Natural killer cell treated with Interleukin-12 subunit alpha and Interleukin-12 subunit beta and Interleukin-15 and Interleukin-18, amount 100 ng/mL, for 72 hours (primary cell): ENCODE measurements around the gene IFNA17. TPM values are rescaled to one million over a fixed set of nuclear protein-coding genes. Genes with fewer than 3 reads are reported as not detected.
A peak's percentile ranks its signal among the peaks of the same experiment; 100 is the strongest.
"Not testable (repeated sequence)": the region's sequence is repeated elsewhere in the genome, so short reads cannot be mapped to it uniquely, and the experiment has no call there.

Experiments used
- ATAC-seq, 2 donors: fragments of 150-1000 bp; cut with Tn5 transposase in 1 of 2; sonication (Bioruptor Pico), chemical (Tn5 transposase) in 1 of 2; 2 replicates each; pipeline ENCODE4 v1.10.0; 2021
- DNase-seq: peaks from one replicate; pipeline ENCODE4 v3.0.0; 2022; ENCODE audit warnings: low spot score
- H3K27ac Mint-ChIP-seq, 2 donors: 1 replicate in 1 of 2; 2 replicates in 1 of 2; pipeline ENCODE4 v1.8.0; 2022; ENCODE audit warnings: mixed read lengths in 2 of 2, mild to moderate bottlenecking in 1 of 2, moderate library complexity in 1 of 2
- H3K27me3 Mint-ChIP-seq, 2 donors: 1 replicate in 1 of 2; 2 replicates in 1 of 2; pipeline ENCODE4 v1.8.0; 2022; ENCODE audit warnings: mixed read lengths in 2 of 2
- H3K36me3 Mint-ChIP-seq: one replicate; pipeline ENCODE4 v1.8.0; 2022; ENCODE audit warnings: mixed read lengths
- H3K4me1 Mint-ChIP-seq, 2 donors: 1 replicate in 1 of 2; 2 replicates in 1 of 2; pipeline ENCODE4 v1.8.0; 2022; ENCODE audit warnings: low read depth in 2 of 2, mixed read lengths in 2 of 2, mild to moderate bottlenecking in 1 of 2
- H3K4me3 Mint-ChIP-seq: one replicate; pipeline ENCODE4 v1.8.0; 2022; ENCODE audit warnings: mixed read lengths
- H3K9me3 Mint-ChIP-seq: 2 replicates; pipeline ENCODE4 v1.8.0; 2022; ENCODE audit warnings: mixed read lengths
- total RNA-seq, 2 donors: library from RNA; stranded (reverse); gene quantifications; one replicate each; pipeline ENCODE4 v1.2.3, GENCODE V29; 2022

The IFNA17 gene
- total RNA-seq, 2 donors from 2014 or later, result not detected

DNA sequence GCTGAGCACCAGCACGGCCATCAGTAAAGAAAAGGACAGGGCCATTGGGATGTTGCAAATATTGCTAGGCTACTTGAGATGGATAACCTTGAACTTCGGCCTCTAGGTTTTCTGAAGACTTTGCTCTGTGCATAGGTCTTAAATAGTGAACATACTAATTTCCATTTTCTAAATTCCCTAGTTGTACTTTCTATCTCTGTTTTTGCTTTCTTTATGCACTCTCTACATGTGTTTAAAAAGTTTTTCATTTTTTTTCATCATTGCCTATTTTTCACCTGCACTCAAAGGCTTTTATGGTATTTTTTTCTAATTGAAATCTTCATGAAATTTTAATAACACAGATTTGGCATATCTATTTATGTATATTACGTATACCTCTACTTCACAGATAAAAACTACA is 40.5 kb downstream of the IFNA17 start, which contains the start of gene IFNA4:
TSS of gene IFNA4 (minus strand) at position 101 of the 400 bp plus-strand sequence. CDS start at position 45, 56 bp downstream.
- H3K36me3 Mint-ChIP-seq, ATAC-seq, H3K4me1 Mint-ChIP-seq: not testable (repeated sequence)

DNA sequence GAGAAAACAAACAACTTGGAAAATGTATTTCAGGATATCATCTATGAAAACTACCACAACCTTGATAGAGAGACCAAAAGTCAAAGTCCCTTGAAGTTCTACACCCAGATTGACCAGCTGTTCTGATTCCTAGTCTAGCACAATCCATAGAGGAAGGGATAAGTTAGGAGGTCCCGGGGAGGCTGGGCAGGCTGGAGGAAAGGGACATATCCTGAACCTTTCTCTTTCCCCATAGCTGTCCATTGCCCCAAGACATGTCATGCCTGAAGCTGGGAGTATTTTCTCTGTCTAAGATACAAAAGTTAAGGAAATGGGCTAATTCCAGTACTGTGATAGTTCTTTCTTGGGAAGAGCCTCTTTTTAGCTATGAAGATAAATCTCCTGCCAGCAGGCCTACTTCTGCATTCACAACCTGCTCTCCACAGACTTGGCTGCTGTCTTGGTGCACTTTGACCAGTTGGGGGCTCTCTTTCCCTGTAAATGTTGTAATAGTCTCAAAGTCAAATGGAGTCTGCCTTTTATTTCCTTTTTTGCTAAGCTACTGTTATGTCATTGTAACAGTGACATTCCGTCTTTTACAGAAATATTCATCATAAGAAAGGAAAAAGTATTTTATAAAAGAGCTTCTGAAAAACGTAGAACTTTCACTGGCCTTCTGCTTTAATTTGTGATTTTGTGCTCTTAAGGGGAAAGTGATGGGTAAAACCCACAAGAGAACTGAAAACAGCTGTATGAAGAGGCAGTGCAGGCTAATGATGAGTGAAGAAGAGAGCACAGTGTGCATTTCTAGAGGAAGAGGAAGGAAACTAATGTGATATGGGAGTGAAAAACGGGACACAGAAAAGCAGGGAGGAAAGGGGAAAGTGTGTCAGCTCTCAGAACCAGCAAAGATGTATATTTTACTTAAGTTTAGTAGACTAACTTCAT is 44.9 kb downstream of the IFNA17 start:
- H3K9me3 Mint-ChIP-seq, DNase-seq, H3K36me3 Mint-ChIP-seq, H3K4me3 Mint-ChIP-seq, H3K27me3 Mint-ChIP-seq, H3K27ac Mint-ChIP-seq, H3K4me1 Mint-ChIP-seq: not testable (repeated sequence)
- peak in 1 of 2 donors; percentile 71 for ATAC-seq

More for the DNA sequence above, 40.5 kb downstream of the IFNA17 start, which contains the start of gene IFNA4:
- H3K9me3 Mint-ChIP-seq, H3K27me3 Mint-ChIP-seq, H3K4me3 Mint-ChIP-seq, DNase-seq, H3K27ac Mint-ChIP-seq: not testable (repeated sequence)

Other genes with a start within 250 kb of the IFNA17 start
- gene HACD4, start 196.6 kb downstream of the IFNA17 start, total RNA-seq, result 1 to 10 TPM; 2.2 to 3.1 TPM
- not detected for gene IFNB1, start 150.3 kb downstream of the IFNA17 start, total RNA-seq
- not detected for gene IFNW1, start 86.4 kb downstream of the IFNA17 start, total RNA-seq
- not detected for gene IFNA21, start 61.6 kb downstream of the IFNA17 start, total RNA-seq
- not detected for gene IFNA4, start 40.6 kb downstream of the IFNA17 start, total RNA-seq
- gene IFNA7, start 26.0 kb downstream of the IFNA17 start, total RNA-seq, result not detected
- gene IFNA10, start 21.1 kb downstream of the IFNA17 start, total RNA-seq, result not detected
- gene IFNA16, start 10.9 kb downstream of the IFNA17 start, total RNA-seq, result not detected
- not detected for gene IFNA14, start 11.8 kb upstream of the IFNA17 start, total RNA-seq
- gene IFNA5, start 77.1 kb upstream of the IFNA17 start, total RNA-seq, result not detected
- 10 to 100 TPM; 13.3 to 16.6 TPM for gene KLHL9, start 107.2 kb upstream of the IFNA17 start, total RNA-seq
- gene IFNA6, start 122.7 kb upstream of the IFNA17 start, total RNA-seq, result not detected
- gene IFNA13, start 139.8 kb upstream of the IFNA17 start, total RNA-seq, result not detected
- not detected for gene IFNA2, start 157.2 kb upstream of the IFNA17 start, total RNA-seq
- not detected for gene IFNA8, start 180.9 kb upstream of the IFNA17 start, total RNA-seq
- not detected for gene IFNA1, start 212.2 kb upstream of the IFNA17 start, total RNA-seq